HEK293 (cell line): Measurements from ENCODE around the gene XDH.

Source experiments
- CTCF ChIA-PET: fragments of 350-600 bp; formaldehyde crosslinking; extraction: SDS; loops from one replicate; lab custom pipeline; 2021; ENCODE audit warnings: antibody characterized with exemption; lab: Yijun Ruan, JAX
- POLR2A ChIA-PET: fragments of 300-600 bp; formaldehyde crosslinking; extraction: SDS; loops from one replicate; lab custom pipeline; 2020; ENCODE audit warnings: antibody characterized with exemption, inconsistent platforms; lab: Yijun Ruan, JAX
- H3K27ac ChIP-seq: fragments of 200-500 bp; sonication (Bioruptor generic); 2 replicates; pipeline ENCODE4 v1.5.1; 2014; ENCODE audit warnings: low read depth, low read length, control low read depth, inconsistent platforms; ENCODE audit errors: extremely low read depth
- H3K36me3 ChIP-seq, 2 experiments: fragments of 200-500 bp in 1 of 2; sonication (Bioruptor generic) in 1 of 2; 1 replicate in 1 of 2; 2 replicates in 1 of 2; pipeline ENCODE4 v1.5.1; 2014 to 2017; ENCODE audit warnings: inconsistent platforms in 2 of 2, low read length in 2 of 2; ENCODE audit not compliant: control insufficient read depth in 2 of 2, insufficient read depth in 1 of 2
- H3K4me1 ChIP-seq: fragments of 200-500 bp; sonication (Bioruptor generic); 2 replicates; pipeline ENCODE4 v1.5.1; 2014; ENCODE audit warnings: mild to moderate bottlenecking, low read length, inconsistent platforms; ENCODE audit not compliant: control insufficient read depth, insufficient read depth
- H3K4me3 ChIP-seq: 2 replicates; pipeline ENCODE4 v1.5.1; 2011; ENCODE audit warnings: low read depth, mild to moderate bottlenecking, control low read depth, low read length, moderate library complexity
- H3K9me3 ChIP-seq: fragments of 200-500 bp; sonication (Bioruptor generic); 2 replicates; pipeline ENCODE4 v1.5.1; 2014; ENCODE audit warnings: low read depth, low read length, inconsistent platforms; ENCODE audit not compliant: control insufficient read depth, insufficient read depth
- ATF2 ChIP-seq: fragments of 450-650 bp; formaldehyde crosslinking; IDR thresholded peaks from 2 replicates; pipeline ENCODE4 v1.5.1; 2016; ENCODE audit warnings: missing biosample characterization, missing genetic modification characterization, low read depth
- FEZF1 ChIP-seq: fragments of 450-650 bp; formaldehyde crosslinking; IDR thresholded peaks from 2 replicates; pipeline ENCODE4 v1.5.1; 2016; ENCODE audit warnings: missing biosample characterization, missing genetic modification characterization
- GLI4 ChIP-seq: fragments of 450-650 bp; formaldehyde crosslinking; IDR thresholded peaks from 2 replicates; pipeline ENCODE4 v1.5.1; 2016; ENCODE audit warnings: missing biosample characterization, missing genetic modification characterization
- HOXC10 ChIP-seq: sonication (generic); formaldehyde crosslinking; IDR thresholded peaks from 2 replicates; pipeline ENCODE4 v1.8.1; 2023; ENCODE audit warnings: mild to moderate bottlenecking, missing genetic modification reagents
- MZF1 ChIP-seq: fragments of 450-650 bp; formaldehyde crosslinking; IDR thresholded peaks from 2 replicates; pipeline ENCODE4 v1.5.1; 2017; ENCODE audit warnings: missing biosample characterization, missing genetic modification characterization, borderline replicate concordance
- PRDM2 ChIP-seq: fragments of 450-650 bp; formaldehyde crosslinking; IDR thresholded peaks from 2 replicates; pipeline ENCODE4 v1.5.1; 2016; ENCODE audit warnings: missing biosample characterization, missing genetic modification characterization, borderline replicate concordance
- SCRT1 ChIP-seq: fragments of 450-650 bp; formaldehyde crosslinking; IDR thresholded peaks from 2 replicates; pipeline ENCODE4 v1.5.1; 2016; ENCODE audit warnings: missing biosample characterization, missing genetic modification characterization, borderline replicate concordance
- SETDB1 ChIP-seq: IDR thresholded peaks from one replicate; pipeline ENCODE4 v1.6.1; 2017; ENCODE audit warnings: mild to moderate bottlenecking, low read length, moderate library complexity, mixed read lengths; ENCODE audit not compliant: insufficient read length
- SP3 ChIP-seq: fragments of 450-650 bp; formaldehyde crosslinking; IDR thresholded peaks from 2 replicates; pipeline ENCODE4 v1.5.1; 2016; ENCODE audit warnings: missing biosample characterization, missing genetic modification characterization
- ZBTB7A ChIP-seq: fragments of 450-650 bp; formaldehyde crosslinking; IDR thresholded peaks from 2 replicates; pipeline ENCODE4 v1.5.1; 2016; ENCODE audit warnings: low read depth, missing biosample characterization, missing genetic modification characterization
- ZNF10 ChIP-seq: fragments of 450-650 bp; formaldehyde crosslinking; IDR thresholded peaks from 2 replicates; pipeline ENCODE4 v1.5.1; 2017; ENCODE audit warnings: missing biosample characterization, missing genetic modification characterization
- ZNF146 ChIP-seq: fragments of 450-650 bp; formaldehyde crosslinking; IDR thresholded peaks from 2 replicates; pipeline ENCODE4 v1.5.1; 2016; ENCODE audit warnings: missing biosample characterization, missing genetic modification characterization
- ZNF175 ChIP-seq: fragments of 450-650 bp; formaldehyde crosslinking; IDR thresholded peaks from 2 replicates; pipeline ENCODE4 v1.5.1; 2016; ENCODE audit warnings: missing biosample characterization, missing genetic modification characterization
- ZNF214 ChIP-seq: fragments of 450-650 bp; formaldehyde crosslinking; IDR thresholded peaks from 2 replicates; pipeline ENCODE4 v1.5.1; 2017; ENCODE audit warnings: missing biosample characterization, mild to moderate bottlenecking, missing genetic modification characterization, borderline replicate concordance
- ZNF302 ChIP-seq: fragments of 450-650 bp; formaldehyde crosslinking; IDR thresholded peaks from 2 replicates; pipeline ENCODE4 v1.5.1; 2016; ENCODE audit warnings: missing biosample characterization, missing genetic modification characterization, low read depth
- ZNF350 ChIP-seq: fragments of 450-650 bp; formaldehyde crosslinking; IDR thresholded peaks from 2 replicates; pipeline ENCODE4 v1.5.0; 2017; ENCODE audit warnings: missing biosample characterization, mild to moderate bottlenecking, missing genetic modification characterization
- ZNF37A ChIP-seq: fragments of 450-650 bp; IDR thresholded peaks from 2 replicates; pipeline ENCODE4 v1.5.1; 2018; ENCODE audit warnings: missing biosample characterization, missing genetic modification characterization
- ZNF433 ChIP-seq: fragments of 450-650 bp; formaldehyde crosslinking; IDR thresholded peaks from 2 replicates; pipeline ENCODE4 v1.5.1; 2016; ENCODE audit warnings: missing biosample characterization, missing genetic modification characterization, low read depth
- ZNF560 ChIP-seq: fragments of 450-650 bp; formaldehyde crosslinking; IDR thresholded peaks from 2 replicates; pipeline ENCODE4 v1.5.1; 2017; ENCODE audit warnings: missing biosample characterization, missing genetic modification characterization, borderline replicate concordance
- ZNF596 ChIP-seq: fragments of 450-650 bp; IDR thresholded peaks from 2 replicates; pipeline ENCODE4 v1.5.0; 2018; ENCODE audit warnings: missing biosample characterization, mild to moderate bottlenecking, missing genetic modification characterization, moderate library complexity
- ZNF600 ChIP-seq: fragments of 450-650 bp; formaldehyde crosslinking; IDR thresholded peaks from 2 replicates; pipeline ENCODE4 v1.5.1; 2016; ENCODE audit warnings: missing biosample characterization, missing genetic modification characterization
- ZNF624 ChIP-seq: fragments of 450-650 bp; formaldehyde crosslinking; IDR thresholded peaks from 2 replicates; pipeline ENCODE4 v1.5.1; 2017; ENCODE audit warnings: missing biosample characterization, missing genetic modification characterization
- ZNF645 ChIP-seq: fragments of 450-650 bp; formaldehyde crosslinking; IDR thresholded peaks from 2 replicates; pipeline ENCODE4; 2016; ENCODE audit warnings: missing biosample characterization, missing genetic modification characterization
- ZNF704 ChIP-seq: fragments of 450-650 bp; formaldehyde crosslinking; IDR thresholded peaks from 2 replicates; pipeline ENCODE4 v1.5.1; 2016; ENCODE audit warnings: missing biosample characterization, missing genetic modification characterization
- ZNF707 ChIP-seq: fragments of 450-650 bp; formaldehyde crosslinking; IDR thresholded peaks from 2 replicates; pipeline ENCODE4 v1.5.1; 2016; ENCODE audit warnings: missing biosample characterization, missing genetic modification characterization
- ZNF768 ChIP-seq: fragments of 450-650 bp; formaldehyde crosslinking; IDR thresholded peaks from 2 replicates; pipeline ENCODE4 v1.5.1; 2018; ENCODE audit warnings: missing biosample characterization, mild to moderate bottlenecking, missing genetic modification characterization
- ZSCAN16 ChIP-seq: fragments of 450-650 bp; formaldehyde crosslinking; IDR thresholded peaks from 2 replicates; pipeline ENCODE4 v1.5.1; 2016; ENCODE audit warnings: missing biosample characterization, missing genetic modification characterization
- ZSCAN30 ChIP-seq: fragments of 450-650 bp; IDR thresholded peaks from 2 replicates; pipeline ENCODE4 v1.5.1; 2018; ENCODE audit warnings: missing biosample characterization, mild to moderate bottlenecking, missing genetic modification characterization, moderate library complexity

Gene XDH

GRCh38 chr2:31457651-31458050 lies 43.1 kb upstream of the XDH start (continued):
- TF ChIP-seq ZNF596 (tag by site-specific recombination) (no peak), ZNF175 (tag by site-specific recombination) (no peak), ZSCAN30 (tag by site-specific recombination) (no peak), ZNF214 (tag by site-specific recombination) (no peak)

- ChIA-PET CTCF (interaction anchor here (0.6 kb wide), 1 partner anchor 30 kb away, joined by 3 read pairs; no protein-coding TSS in a partner anchor), POLR2A (no interaction called here)
- no peak for TF ChIP-seq ZNF433 (tag by site-specific recombination)
- TF ChIP-seq ZNF302 = no peak
- TF ChIP-seq ATF2 (tag by site-specific recombination) = no peak
- no peak for TF ChIP-seq ZNF350 (tag by site-specific recombination)
- TF ChIP-seq GLI4 (tag by site-specific recombination) = no peak
- no peak for TF ChIP-seq ZNF624 (tag by site-specific recombination)
- TF ChIP-seq ZBTB7A (tag by site-specific recombination) = no peak
- TF ChIP-seq ZNF600 (tag by site-specific recombination) = no peak
- TF ChIP-seq MZF1 = no peak
- no peak for TF ChIP-seq SP3 (tag by site-specific recombination)
- TF ChIP-seq FEZF1 (tag by site-specific recombination) = no peak
- TF ChIP-seq SCRT1 (tag by site-specific recombination) = no peak
- TF ChIP-seq ZNF146 (tag by site-specific recombination) = no peak
- TF ChIP-seq HOXC10 (CRISPR knock-in tag) = no peak
- no peak for TF ChIP-seq ZNF645
- TF ChIP-seq ZNF560 = no peak
- TF ChIP-seq ZNF10 (tag by site-specific recombination) = no peak
- no peak for TF ChIP-seq ZNF704 (tag by site-specific recombination)
- TF ChIP-seq ZNF596 (tag by site-specific recombination) = no peak
- no peaks in the 10 kb centered on the region for H3K4me1 ChIP-seq
- H3K27ac ChIP-seq = no peak overlapping the region
- no peaks in the 10 kb centered on the region for H3K9me3 ChIP-seq
- H3K4me3 ChIP-seq = no peak overlapping the region
- no peaks in the 10 kb centered on the region for H3K36me3 ChIP-seq
These were observed 32.3 kb upstream of the XDH start for GRCh38 chr2:31446848-31447247.

GRCh38 chr2:31442376-31442775 lies 27.8 kb upstream of the XDH start:
- H3K4me3 ChIP-seq = no peak overlapping the region
- POLR2A ChIA-PET = no interaction called here
- H3K27ac ChIP-seq = no peak overlapping the region
- H3K36me3 ChIP-seq = no peaks in the 10 kb centered on the region
- CTCF ChIA-PET = no interaction called here
- H3K9me3 ChIP-seq = no peaks in the 10 kb centered on the region
- no peaks in the 10 kb centered on the region for H3K4me1 ChIP-seq
- TF ChIP-seq ZNF707 (tag by site-specific recombination) (no peak), ZNF37A (tag by site-specific recombination) (no peak), ZNF560 (no peak), ZNF768 (tag by site-specific recombination) (no peak), ZSCAN16 (tag by site-specific recombination) (no peak), PRDM2 (tag by site-specific recombination) (no peak), SETDB1 (no peak)
